ENCODE measurements around the gene CYSTM1. TPM values are rescaled to one million over a fixed set of nuclear protein-coding genes. Genes with fewer than 3 reads are reported as not detected.

The CYSTM1 gene
- total and polyA plus RNA-seq, 2 donors (not counting 1 experiment from before 2014, with no cell fraction given): 6.2 to 17.0 TPM

DNA sequence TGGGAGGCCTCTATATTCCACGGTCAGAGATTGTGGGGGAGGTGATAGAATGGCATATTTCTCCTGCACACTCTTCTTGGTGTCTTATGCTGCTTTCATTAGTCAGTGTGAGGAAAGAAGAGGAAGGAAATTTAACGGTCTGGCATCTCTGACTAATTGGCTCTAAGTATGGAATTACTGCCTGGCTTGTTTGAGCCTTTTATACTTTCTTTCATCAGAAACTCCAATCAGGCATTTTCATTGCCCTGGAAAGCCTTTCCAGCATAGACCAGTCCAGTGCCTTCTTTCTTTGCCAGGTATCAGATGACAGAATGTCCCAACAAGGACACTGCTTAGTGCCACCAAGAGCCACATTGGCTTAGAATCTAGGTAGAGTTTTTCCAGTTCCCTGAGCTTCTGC is 30.2 kb downstream of the CYSTM1 start:
- H3K36me3 ChIP-seq (replicated peaks in 1 of 2; ENCODE audit: control extremely low read depth in 1 of 2, control insufficient read depth in 1 of 2, extremely low read depth in 1 of 2, insufficient read depth in 2 of 2, low read length in 1 of 2): no peaks in the 10 kb centered on the region
- DNase-seq (no peak), ATAC-seq (ENCODE audit: low read depth) (no peak)
- no peaks in the 10 kb centered on the region for H4K20me1 ChIP-seq (ENCODE audit: control insufficient read depth, insufficient read depth, low read length, poor library complexity, severe bottlenecking)
- H2AFZ ChIP-seq (ENCODE audit: insufficient read depth, low read depth, low read length, poor library complexity, severe bottlenecking): no peak overlapping the region
- TF ChIP-seq, protein P1, sequence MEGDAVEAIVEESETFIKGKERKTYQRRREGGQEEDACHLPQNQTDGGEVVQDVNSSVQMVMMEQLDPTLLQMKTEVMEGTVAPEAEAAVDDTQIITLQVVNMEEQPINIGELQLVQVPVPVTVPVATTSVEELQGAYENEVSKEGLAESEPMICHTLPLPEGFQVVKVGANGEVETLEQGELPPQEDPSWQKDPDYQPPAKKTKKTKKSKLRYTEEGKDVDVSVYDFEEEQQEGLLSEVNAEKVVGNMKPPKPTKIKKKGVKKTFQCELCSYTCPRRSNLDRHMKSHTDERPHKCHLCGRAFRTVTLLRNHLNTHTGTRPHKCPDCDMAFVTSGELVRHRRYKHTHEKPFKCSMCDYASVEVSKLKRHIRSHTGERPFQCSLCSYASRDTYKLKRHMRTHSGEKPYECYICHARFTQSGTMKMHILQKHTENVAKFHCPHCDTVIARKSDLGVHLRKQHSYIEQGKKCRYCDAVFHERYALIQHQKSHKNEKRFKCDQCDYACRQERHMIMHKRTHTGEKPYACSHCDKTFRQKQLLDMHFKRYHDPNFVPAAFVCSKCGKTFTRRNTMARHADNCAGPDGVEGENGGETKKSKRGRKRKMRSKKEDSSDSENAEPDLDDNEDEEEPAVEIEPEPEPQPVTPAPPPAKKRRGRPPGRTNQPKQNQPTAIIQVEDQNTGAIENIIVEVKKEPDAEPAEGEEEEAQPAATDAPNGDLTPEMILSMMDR (IDR thresholded peaks at IDR 0.05): no peak
- TF ChIP-seq EZH2 (IDR thresholded peaks at IDR 0.05; ENCODE audit: borderline replicate concordance, insufficient read depth, low read depth, low read length, poor library complexity, severe bottlenecking): no peak
- H3K4me1 Mint-ChIP-seq: no peaks in the 10 kb centered on the region
- H3K4me3 ChIP-seq (ENCODE audit: control extremely low read depth in 1 of 5, extremely low read depth in 1 of 5, insufficient read depth in 1 of 5, low read depth in 2 of 5, low read length in 4 of 5): no peak overlapping the region
- no peaks in the 10 kb centered on the region for H3K4me1 ChIP-seq (ENCODE audit: control insufficient read depth in 2 of 2, insufficient read depth in 2 of 2, low read length in 2 of 2)
- no peaks in the 10 kb centered on the region for H3K27me3 Mint-ChIP-seq
- CTCF ChIA-PET: no interaction called here
- H3K9me3 ChIP-seq (ENCODE audit: control extremely low read depth in 1 of 3, control insufficient read depth in 2 of 3, insufficient read depth in 1 of 3, low read length in 2 of 3): no peaks in the 10 kb centered on the region
- intact Hi-C loops (cut with micrococcal nuclease): no loop called here
- no peaks in the 10 kb centered on the region for H3K9me3 Mint-ChIP-seq (ENCODE audit: insufficient read depth)
- POLR2A ChIA-PET: no interaction called here
- WGBS (ENCODE audit: insufficient coverage): 70% methylated on average over 1 of the region's 2 CpGs
- no peak overlapping the region for H3K27ac Mint-ChIP-seq
- no peaks in the 10 kb centered on the region for H3K27me3 ChIP-seq (replicated peaks in 1 of 4; ENCODE audit: control extremely low read depth in 1 of 4, control insufficient read depth in 3 of 4, insufficient read depth in 4 of 4, low read length in 3 of 4)
- H3K4me2 ChIP-seq (replicated peaks; ENCODE audit: low read depth, low read length, poor library complexity, severe bottlenecking): no peak overlapping the region
- H3K9ac ChIP-seq (ENCODE audit: low read length): no peak overlapping the region
- no peaks in the 10 kb centered on the region for H3K79me2 ChIP-seq (ENCODE audit: control insufficient read depth, insufficient read depth, low read length)
- no peak overlapping the region for H3K4me3 Mint-ChIP-seq
- H3K27ac ChIP-seq (ENCODE audit: low read length in 2 of 2): no peak overlapping the region

DNA sequence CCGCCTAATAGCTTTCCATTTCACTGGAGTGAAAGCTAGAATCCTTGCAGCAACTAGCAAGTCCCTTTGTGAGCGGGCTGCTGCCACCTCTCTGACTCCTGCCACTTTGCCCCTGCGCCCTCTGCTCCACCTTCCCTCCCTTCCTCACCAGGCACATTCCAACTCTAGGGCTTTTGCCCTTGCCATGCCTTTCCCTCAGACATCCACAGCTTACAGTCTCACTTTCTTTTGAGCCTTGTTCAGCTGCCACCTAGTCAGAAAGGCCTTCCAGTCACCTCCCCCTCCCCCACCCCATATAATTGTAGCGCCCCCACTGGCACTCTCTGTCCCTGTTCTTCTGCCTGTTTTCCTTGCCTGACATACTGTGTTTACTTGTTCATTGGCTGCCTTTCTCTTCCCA is 31.0 kb downstream of the CYSTM1 start:
- Histone ChIP-seq H3K9ac (ENCODE audit: low read length) (no peak overlapping the region), H2AFZ (ENCODE audit: insufficient read depth, low read depth, low read length, poor library complexity, severe bottlenecking) (no peak overlapping the region), H3K4me3 (ENCODE audit: control extremely low read depth in 1 of 5, extremely low read depth in 1 of 5, insufficient read depth in 1 of 5, low read depth in 2 of 5, low read length in 4 of 5) (no peak overlapping the region), H3K4me1 (ENCODE audit: control insufficient read depth in 2 of 2, insufficient read depth in 2 of 2, low read length in 2 of 2) (no peaks in the 10 kb centered on the region), H3K79me2 (ENCODE audit: control insufficient read depth, insufficient read depth, low read length) (no peaks in the 10 kb centered on the region), H4K20me1 (ENCODE audit: control insufficient read depth, insufficient read depth, low read length, poor library complexity, severe bottlenecking) (no peaks in the 10 kb centered on the region), H3K36me3 (replicated peaks in 1 of 2; ENCODE audit: control extremely low read depth in 1 of 2, control insufficient read depth in 1 of 2, extremely low read depth in 1 of 2, insufficient read depth in 2 of 2, low read length in 1 of 2) (no peaks in the 10 kb centered on the region), H3K9me3 (ENCODE audit: control extremely low read depth in 1 of 3, control insufficient read depth in 2 of 3, insufficient read depth in 1 of 3, low read length in 2 of 3) (no peaks in the 10 kb centered on the region), H3K4me2 (replicated peaks; ENCODE audit: low read depth, low read length, poor library complexity, severe bottlenecking) (no peak overlapping the region), H3K27me3 (replicated peaks in 1 of 4; ENCODE audit: control extremely low read depth in 1 of 4, control insufficient read depth in 3 of 4, insufficient read depth in 4 of 4, low read length in 3 of 4) (no peaks in the 10 kb centered on the region), H3K27ac (ENCODE audit: low read length in 2 of 2) (no peak overlapping the region)
- ChIA-PET CTCF (no interaction called here), POLR2A (no interaction called here)
- ATAC-seq (ENCODE audit: low read depth) (no peak), DNase-seq (no peak)
- no peaks in the 10 kb centered on the region for H3K27me3 Mint-ChIP-seq
- no peaks in the 10 kb centered on the region for H3K4me1 Mint-ChIP-seq
- intact Hi-C loops (cut with micrococcal nuclease): no loop called here
- no peak overlapping the region for H3K4me3 Mint-ChIP-seq
- no peaks in the 10 kb centered on the region for H3K9me3 Mint-ChIP-seq (ENCODE audit: insufficient read depth)
- no peak overlapping the region for H3K27ac Mint-ChIP-seq
- 93% methylated on average over 3 of the region's 4 CpGs for WGBS (ENCODE audit: insufficient coverage)
- TF ChIP-seq EZH2 (IDR thresholded peaks at IDR 0.05; ENCODE audit: borderline replicate concordance, insufficient read depth, low read depth, low read length, poor library complexity, severe bottlenecking): no peak
- TF ChIP-seq, protein P1 (IDR thresholded peaks at IDR 0.05): no peak

Data from B cell (primary cell).